Activated T-cell treated with anti-CD3 and anti-CD28 coated beads, Interleukin-2, amount 50 U/mL, for 72 hours (primary cell): Measurements from ENCODE around the gene EPHA8. TPM values are rescaled to one million over a fixed set of nuclear protein-coding genes. Genes with fewer than 3 reads are reported as not detected.

ENCODE experiments used
- ATAC-seq, 2 donors: fragments of 150-1000 bp; cut with Tn5 transposase; replicated peaks in 1 of 2; 2 replicates each; pipeline ENCODE4 v1.10.0; 2021; ENCODE audit warnings: moderate library complexity in 2 of 2, mild to moderate bottlenecking in 1 of 2
- DNase-seq, 2 donors: peaks; one replicate each; pipeline ENCODE4 v3.0.0; 2021 to 2022; ENCODE audit warnings: mixed read lengths in 1 of 2
- H3K27ac Mint-ChIP-seq: one replicate; pipeline ENCODE4 v1.8.0; 2022; ENCODE audit warnings: mild to moderate bottlenecking, moderate library complexity, mixed read lengths
- H3K27me3 Mint-ChIP-seq: one replicate; pipeline ENCODE4 v1.8.0; 2022; ENCODE audit warnings: low read depth, mixed read lengths
- H3K36me3 Mint-ChIP-seq, 2 donors: one replicate each; pipeline ENCODE4 v1.8.0; 2022; ENCODE audit warnings: mixed read lengths in 2 of 2, mild to moderate bottlenecking in 1 of 2; ENCODE audit not compliant: insufficient read depth in 2 of 2
- H3K4me1 Mint-ChIP-seq: one replicate; pipeline ENCODE4 v1.8.0; 2022; ENCODE audit warnings: low read depth, mixed read lengths
- H3K4me3 Mint-ChIP-seq, 2 donors: one replicate each; pipeline ENCODE4 v1.8.0; 2022; ENCODE audit warnings: mild to moderate bottlenecking in 2 of 2, mixed read lengths in 2 of 2, moderate library complexity in 2 of 2
- H3K9me3 Mint-ChIP-seq, 2 donors: one replicate each; pipeline ENCODE4 v1.8.0; 2022; ENCODE audit warnings: mixed read lengths in 2 of 2
- total RNA-seq, 2 donors: library from RNA; stranded (reverse); gene quantifications; one replicate each; pipeline ENCODE4 v1.2.3, GENCODE V29; 2022

Gene EPHA8
- total RNA-seq, 2 donors from 2014 or later: not detected

GRCh38 chr1:22527555-22528296, 35.6 kb upstream of the EPHA8 start:
- no peaks in the 10 kb centered on the region for H3K4me1 Mint-ChIP-seq
- no peak overlapping the region for H3K4me3 Mint-ChIP-seq
- DNase-seq: no peak
- H3K27me3 Mint-ChIP-seq: no peaks in the 10 kb centered on the region
- H3K36me3 Mint-ChIP-seq: no peaks in the 10 kb centered on the region
- no peak overlapping the region for H3K27ac Mint-ChIP-seq
- H3K9me3 Mint-ChIP-seq: no peaks in the 10 kb centered on the region
- no peak for ATAC-seq

GRCh38 chr1:22528451-22528850, 34.8 kb upstream of the EPHA8 start:
- Mint-ChIP-seq H3K27ac (no peak overlapping the region), H3K36me3 (no peaks in the 10 kb centered on the region), H3K9me3 (no peaks in the 10 kb centered on the region), H3K4me3 (no peak overlapping the region), H3K4me1 (no peaks in the 10 kb centered on the region), H3K27me3 (no peaks in the 10 kb centered on the region)
- DNase-seq (no peak), ATAC-seq (no peak)

GRCh38 chr1:22529901-22530621, 33.2 kb upstream of the EPHA8 start:
- Mint-ChIP-seq H3K27me3 (no peaks in the 10 kb centered on the region), H3K4me3 (no peak overlapping the region), H3K27ac (no peak overlapping the region), H3K36me3 (no peaks in the 10 kb centered on the region), H3K9me3 (no peaks in the 10 kb centered on the region), H3K4me1 (no peaks in the 10 kb centered on the region)
- no peak for DNase-seq
- no peak for ATAC-seq

GRCh38 chr1:22530715-22531114, 32.6 kb upstream of the EPHA8 start:
- no peak for ATAC-seq
- H3K4me3 Mint-ChIP-seq: no peak overlapping the region
- DNase-seq: no peak
- H3K27me3 Mint-ChIP-seq: no peaks in the 10 kb centered on the region
- H3K36me3 Mint-ChIP-seq: no peaks in the 10 kb centered on the region
- no peaks in the 10 kb centered on the region for H3K9me3 Mint-ChIP-seq
- H3K27ac Mint-ChIP-seq: no peak overlapping the region
- H3K4me1 Mint-ChIP-seq: no peaks in the 10 kb centered on the region

GRCh38 chr1:22531251-22531650, 32.0 kb upstream of the EPHA8 start:
- Mint-ChIP-seq H3K4me1 (no peaks in the 10 kb centered on the region), H3K27ac (no peak overlapping the region), H3K36me3 (no peaks in the 10 kb centered on the region), H3K4me3 (no peak overlapping the region), H3K27me3 (no peaks in the 10 kb centered on the region), H3K9me3 (no peaks in the 10 kb centered on the region)
- no peak for DNase-seq
- no peak for ATAC-seq

GRCh38 chr1:22533244-22533895, 29.9 kb upstream of the EPHA8 start:
- no peak for DNase-seq
- H3K27me3 Mint-ChIP-seq: no peaks in the 10 kb centered on the region
- ATAC-seq: no peak
- H3K36me3 Mint-ChIP-seq: no peaks in the 10 kb centered on the region
- peaks cover 6% of the 10 kb centered on the region for H3K4me1 Mint-ChIP-seq
- no peaks in the 10 kb centered on the region for H3K9me3 Mint-ChIP-seq
- H3K4me3 Mint-ChIP-seq: no peak overlapping the region
- no peak overlapping the region for H3K27ac Mint-ChIP-seq

- Mint-ChIP-seq H3K4me3 (no peak overlapping the region), H3K9me3 (no peaks in the 10 kb centered on the region)
- no peak for ATAC-seq
These were observed 28.3 kb upstream of the EPHA8 start for GRCh38 chr1:22534951-22535350.

GRCh38 chr1:22535399-22535798, 27.9 kb upstream of the EPHA8 start:
- ATAC-seq (no peak), DNase-seq (no peak)
- Mint-ChIP-seq H3K9me3 (no peaks in the 10 kb centered on the region), H3K36me3 (no peaks in the 10 kb centered on the region), H3K4me3 (no peak overlapping the region), H3K27ac (no peak overlapping the region), H3K4me1 (peaks cover 18% of the 10 kb centered on the region), H3K27me3 (no peaks in the 10 kb centered on the region)

More at GRCh38 chr1:22534951-22535350, 28.3 kb upstream of the EPHA8 start:
- Mint-ChIP-seq H3K27ac (no peak overlapping the region), H3K4me1 (peaks cover 18% of the 10 kb centered on the region), H3K27me3 (no peaks in the 10 kb centered on the region), H3K36me3 (no peaks in the 10 kb centered on the region)
- no peak for DNase-seq

GRCh38 chr1:22536506-22536905, 26.8 kb upstream of the EPHA8 start:
- H3K4me3 Mint-ChIP-seq: no peak overlapping the region
- no peak overlapping the region for H3K27ac Mint-ChIP-seq
- DNase-seq (no peak), ATAC-seq (no peak)
- H3K27me3 Mint-ChIP-seq: no peaks in the 10 kb centered on the region
- H3K9me3 Mint-ChIP-seq: no peaks in the 10 kb centered on the region
- H3K4me1 Mint-ChIP-seq: peaks cover 18% of the 10 kb centered on the region
- H3K36me3 Mint-ChIP-seq: no peaks in the 10 kb centered on the region

- peaks cover 18% of the 10 kb centered on the region for H3K4me1 Mint-ChIP-seq
- H3K4me3 Mint-ChIP-seq: no peak overlapping the region
- no peaks in the 10 kb centered on the region for H3K36me3 Mint-ChIP-seq
- ATAC-seq (no peak), DNase-seq (no peak)
- no peaks in the 10 kb centered on the region for H3K27me3 Mint-ChIP-seq
- H3K9me3 Mint-ChIP-seq: no peaks in the 10 kb centered on the region
- H3K27ac Mint-ChIP-seq: no peak overlapping the region
These were observed 25.7 kb upstream of the EPHA8 start for GRCh38 chr1:22537441-22538139.

- no peaks in the 10 kb centered on the region for H3K27me3 Mint-ChIP-seq
- DNase-seq (no peak), ATAC-seq (peak in 1 of 2 donors; percentile 30)
- no peak overlapping the region for H3K4me3 Mint-ChIP-seq
- no peaks in the 10 kb centered on the region for H3K9me3 Mint-ChIP-seq
- no peaks in the 10 kb centered on the region for H3K36me3 Mint-ChIP-seq
- peaks cover 18% of the 10 kb centered on the region for H3K4me1 Mint-ChIP-seq
- no peak overlapping the region for H3K27ac Mint-ChIP-seq
These were observed 23.7 kb upstream of the EPHA8 start for GRCh38 chr1:22539510-22540118.

GRCh38 chr1:22540337-22540736, 23.0 kb upstream of the EPHA8 start:
- no peak for DNase-seq
- no peak for ATAC-seq
- no peaks in the 10 kb centered on the region for H3K9me3 Mint-ChIP-seq
- H3K27ac Mint-ChIP-seq: no peak overlapping the region
- no peak overlapping the region for H3K4me3 Mint-ChIP-seq
- H3K27me3 Mint-ChIP-seq: no peaks in the 10 kb centered on the region
- peaks cover 18% of the 10 kb centered on the region for H3K4me1 Mint-ChIP-seq
- no peaks in the 10 kb centered on the region for H3K36me3 Mint-ChIP-seq

- no peak overlapping the region for H3K4me3 Mint-ChIP-seq
- no peaks in the 10 kb centered on the region for H3K9me3 Mint-ChIP-seq
- DNase-seq: no peak
- peaks cover 23% of the 10 kb centered on the region for H3K27me3 Mint-ChIP-seq
- no peaks in the 10 kb centered on the region for H3K36me3 Mint-ChIP-seq
- peaks cover 17% of the 10 kb centered on the region for H3K4me1 Mint-ChIP-seq
- ATAC-seq: no peak
- H3K27ac Mint-ChIP-seq: no peak overlapping the region
These were observed 20.4 kb upstream of the EPHA8 start for GRCh38 chr1:22542886-22543285.
